Activated naive CD4-positive, alpha-beta T cell treated with anti-CD3 and anti-CD28 coated beads, Interleukin-2, amount 50 U/mL, for 16 hours (primary cell): ENCODE data around the gene DACT2.
"Not testable (repeated sequence)": the region's sequence is repeated elsewhere in the genome, so short reads cannot be mapped to it uniquely, and the experiment has no call there.

ENCODE experiments used
- DNase-seq: peaks from one replicate; pipeline ENCODE4 v3.0.0-alpha.2; 2020

The DACT2 gene

GRCh38 chr6:168301648-168302398 is 17.8 kb downstream of the DACT2 start:
- DNase-seq = no peak

- DNase-seq = no peak
Measured at GRCh38 chr6:168300975-168301647, 18.5 kb downstream of the DACT2 start.

GRCh38 chr6:168299541-168300511 is 19.8 kb downstream of the DACT2 start:
- no peak for DNase-seq

- no peak for DNase-seq
Measured at GRCh38 chr6:168297643-168298042, 21.9 kb downstream of the DACT2 start.

- no peak for DNase-seq
Measured at GRCh38 chr6:168294901-168295300, 24.7 kb downstream of the DACT2 start.

- DNase-seq = no peak
Measured at GRCh38 chr6:168293636-168294530, 25.7 kb downstream of the DACT2 start.

- no peak for DNase-seq
Measured at GRCh38 chr6:168292826-168293225, 26.8 kb downstream of the DACT2 start.

GRCh38 chr6:168291450-168291849 is 28.1 kb downstream of the DACT2 start:
- DNase-seq = no peak

GRCh38 chr6:168290095-168290494 is 29.5 kb downstream of the DACT2 start:
- DNase-seq = no peak

GRCh38 chr6:168289571-168289962 is 30.0 kb downstream of the DACT2 start:
- no peak for DNase-seq

GRCh38 chr6:168288781-168289570 is 30.6 kb downstream of the DACT2 start:
- DNase-seq = no peak

- not testable (repeated sequence) for DNase-seq
Measured at GRCh38 chr6:168287460-168287859, 32.1 kb downstream of the DACT2 start.

GRCh38 chr6:168286771-168287446 is 32.7 kb downstream of the DACT2 start:
- not testable (repeated sequence) for DNase-seq

- no peak for DNase-seq
Measured at GRCh38 chr6:168286116-168286515, 33.5 kb downstream of the DACT2 start.

GRCh38 chr6:168285456-168285855 is 34.1 kb downstream of the DACT2 start:
- no peak for DNase-seq

- DNase-seq = no peak
Measured at GRCh38 chr6:168284187-168284586, 35.4 kb downstream of the DACT2 start.

- no peak for DNase-seq
Measured at GRCh38 chr6:168283686-168284025, 35.9 kb downstream of the DACT2 start.

- no peak for DNase-seq
Measured at GRCh38 chr6:168282985-168283685, 36.4 kb downstream of the DACT2 start.

- DNase-seq = no peak
Measured at GRCh38 chr6:168281826-168282225, 37.8 kb downstream of the DACT2 start.

GRCh38 chr6:168281314-168281713 is 38.3 kb downstream of the DACT2 start:
- DNase-seq = not testable (repeated sequence)
